Endometrial microvascular endothelial cells (primary cell): ENCODE data around the gene APPL2. TPM values are rescaled to one million over a fixed set of nuclear protein-coding genes. Genes with fewer than 3 reads are reported as not detected.

Experiments
- in situ Hi-C: cut with HindIII; loops from 2 replicates; pipeline ENCODE4 v1.10.0; 2017; ENCODE audit warnings: low sequenced_read_pairs, low pct_unique_long_range_greater_than_20kb; ENCODE audit errors: inconsistent ontology term
- total RNA-seq: library from RNA; depleted of rRNA; stranded (reverse); fragments of >200 nt; gene quantifications from one replicate; pipeline ENCODE4 v1.2.3, GENCODE V29; 2015; ENCODE audit errors: inconsistent ontology term

Gene APPL2
- total RNA-seq: 27.1 TPM

DNA sequence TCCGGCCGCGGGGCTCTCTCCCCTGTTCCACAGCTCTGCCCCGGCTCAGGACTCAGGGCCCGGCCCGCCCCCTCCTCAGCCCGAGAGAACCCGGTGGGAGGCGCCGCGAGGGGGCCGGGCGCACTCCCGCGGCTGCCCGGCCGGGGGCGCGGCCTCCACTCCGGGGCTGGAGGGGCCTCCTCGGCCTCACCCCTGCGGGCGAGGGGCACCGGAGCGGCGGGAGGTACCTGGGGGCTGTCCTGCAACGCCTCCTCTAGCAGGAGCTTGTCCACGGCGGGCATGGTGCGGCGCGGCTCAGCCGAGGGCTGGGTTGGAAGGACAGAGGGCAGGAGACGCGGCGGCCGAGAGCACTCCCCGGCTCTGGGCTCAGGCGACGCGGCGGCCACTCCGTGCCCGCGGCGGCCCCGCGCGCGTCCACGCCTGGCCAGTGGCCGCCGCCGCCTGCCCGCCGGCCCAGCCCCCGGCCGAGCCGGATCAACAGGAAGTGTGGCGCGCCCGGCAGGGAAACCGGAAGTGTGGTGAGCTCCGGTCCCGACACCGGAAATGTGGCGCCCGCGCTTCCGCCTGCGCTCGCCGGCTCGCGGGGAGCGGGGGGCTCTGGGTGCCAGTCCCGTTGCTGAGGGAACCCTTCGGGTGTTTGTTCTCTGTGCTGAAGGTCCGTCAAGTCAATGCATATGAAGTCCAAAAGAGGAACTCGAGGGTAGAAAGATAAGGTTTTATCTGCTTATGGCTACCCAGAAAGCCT, at the start of gene APPL2:
Gene APPL2 (minus strand): TSS at position 443 of the 745 bp plus-strand sequence. CDS start 162 bp downstream, at position 281.
- in situ Hi-C loops: no loop called here

GRCh38 chr12:105285378-105285777, 49.4 kb upstream of the APPL2 start:
- in situ Hi-C loops: no loop called here

DNA sequence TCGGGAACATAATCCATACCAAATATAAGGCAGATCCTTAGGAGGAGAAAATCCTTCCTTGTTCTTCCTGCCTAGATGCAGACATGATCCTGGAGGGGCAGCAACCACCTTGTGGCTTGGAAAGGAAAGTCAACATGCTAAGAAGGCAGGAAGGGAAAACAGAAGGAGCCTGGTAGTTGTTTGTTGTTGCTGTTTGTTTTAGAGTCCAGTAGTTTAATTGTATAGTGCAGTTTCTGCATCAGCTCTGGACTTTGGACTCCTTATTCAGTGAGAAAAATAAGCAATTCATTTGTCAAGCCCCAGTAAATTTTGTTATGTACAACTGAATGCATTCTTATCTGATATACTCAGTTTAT, 45.7 kb upstream of the APPL2 start:
- in situ Hi-C loops: no loop called here

GRCh38 chr12:105280966-105281693, 45.2 kb upstream of the APPL2 start:
- in situ Hi-C loops: no loop called here

- in situ Hi-C loops: no loop called here
These were observed 43.6 kb upstream of the APPL2 start for GRCh38 chr12:105279460-105280056.

DNA sequence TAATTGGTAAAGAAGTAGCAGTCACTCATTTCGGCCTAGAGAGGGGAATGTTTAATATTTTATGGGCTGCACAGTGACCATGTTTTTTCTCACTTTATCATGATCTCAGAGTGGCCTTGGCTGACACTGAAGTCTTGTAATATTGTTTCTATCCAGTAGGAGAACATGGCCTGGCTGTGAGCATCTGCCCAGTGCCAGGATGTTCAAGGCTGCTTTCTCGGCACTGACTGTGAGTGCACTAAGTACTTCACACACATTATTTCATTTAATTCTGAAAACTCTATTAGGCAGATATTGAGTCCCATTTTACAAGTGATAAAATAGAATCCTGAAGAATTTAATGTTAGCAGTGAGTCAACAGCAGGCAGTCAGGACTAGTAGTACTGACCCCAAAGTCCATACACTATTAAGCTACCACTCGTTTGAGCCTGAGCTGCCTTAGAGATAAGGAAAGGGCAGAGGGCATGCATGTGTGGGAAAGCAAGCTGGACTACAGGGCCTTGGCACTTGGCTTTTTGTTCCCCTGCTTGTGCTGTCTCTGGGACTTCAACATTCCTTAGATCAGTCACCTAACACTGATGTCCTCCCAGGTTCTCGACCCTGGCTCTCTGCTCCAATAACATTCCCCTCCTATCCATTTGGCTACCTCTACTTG, 42.2 kb upstream of the APPL2 start:
- in situ Hi-C loops: no loop called here

GRCh38 chr12:105275997-105276733, 40.2 kb upstream of the APPL2 start:
- in situ Hi-C loops: no loop called here

- in situ Hi-C loops: no loop called here
These were observed 38.6 kb upstream of the APPL2 start for GRCh38 chr12:105274571-105274970.

DNA sequence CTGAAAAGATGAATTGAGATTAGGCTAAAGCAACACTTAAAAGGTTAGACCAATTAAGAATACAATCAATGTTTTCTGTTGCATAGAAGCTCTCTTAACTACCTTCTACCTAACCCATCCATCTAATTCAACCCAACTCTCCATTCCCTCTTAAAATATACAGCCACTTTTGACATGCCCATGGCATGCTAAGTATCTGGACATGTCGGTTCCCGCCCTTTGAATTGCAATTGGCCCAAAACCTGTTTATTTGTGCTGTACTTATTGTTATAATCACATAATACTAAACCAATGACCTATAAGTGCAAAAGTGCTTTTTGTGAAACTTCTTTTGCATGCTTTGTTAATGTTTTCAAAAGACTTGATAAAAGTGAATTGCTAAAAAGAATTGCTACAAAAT, 37.6 kb upstream of the APPL2 start:
- in situ Hi-C loops: no loop called here

- in situ Hi-C loops: no loop called here
These were observed 36.9 kb upstream of the APPL2 start for GRCh38 chr12:105272814-105273416.

- in situ Hi-C loops: no loop called here
These were observed 36.2 kb upstream of the APPL2 start for GRCh38 chr12:105272152-105272551.

GRCh38 chr12:105271364-105271763, 35.4 kb upstream of the APPL2 start:
- in situ Hi-C loops: no loop called here

DNA sequence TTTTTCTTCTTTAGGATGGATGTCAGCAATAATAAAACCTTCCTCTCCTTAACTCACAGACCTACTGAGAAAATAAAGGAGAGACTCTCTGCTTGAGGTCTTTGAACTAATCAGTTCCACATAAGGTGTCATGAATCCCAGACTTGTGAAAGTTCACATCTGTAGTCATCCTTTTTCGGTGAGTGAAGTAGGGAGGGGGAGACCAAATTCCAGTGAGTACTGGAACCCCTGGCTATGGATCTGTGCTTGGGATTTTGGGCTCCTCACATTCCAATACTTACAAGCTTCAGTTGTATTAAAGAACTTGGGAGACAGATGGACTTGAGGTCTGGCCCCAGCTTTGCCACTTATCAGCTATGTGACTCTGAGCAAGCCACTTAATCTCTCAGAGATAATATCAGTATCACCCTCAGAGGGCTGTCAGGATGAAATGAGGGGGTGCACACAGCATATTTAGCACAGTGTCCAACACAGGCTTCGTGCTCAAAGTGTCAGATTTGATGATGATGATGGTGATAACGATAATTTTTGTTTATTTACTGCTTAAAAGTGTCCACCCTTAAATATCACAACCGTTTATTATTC, 34.8 kb upstream of the APPL2 start:
- in situ Hi-C loops: no loop called here

DNA sequence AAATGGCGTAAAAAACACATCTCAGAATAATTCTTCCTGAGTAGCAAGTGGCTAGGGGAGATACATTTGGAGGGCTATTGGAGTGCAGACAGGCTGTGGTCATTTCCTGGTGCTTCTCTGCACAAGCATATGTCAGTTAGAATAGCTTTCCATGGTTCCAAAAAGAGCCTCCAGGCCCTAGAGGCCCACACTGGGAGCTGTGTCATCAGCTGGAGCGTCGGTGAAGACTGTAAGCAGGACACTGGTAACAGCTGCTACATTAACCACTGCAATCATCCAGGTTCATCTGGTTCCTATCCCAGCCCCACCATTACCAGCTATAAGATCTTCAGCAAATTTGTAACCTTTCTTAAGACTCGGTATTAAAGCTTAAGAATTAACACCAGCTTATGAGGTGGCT, 31.7 kb upstream of the APPL2 start:
- in situ Hi-C loops: no loop called here

- in situ Hi-C loops: no loop called here
These were observed 28.8 kb upstream of the APPL2 start for GRCh38 chr12:105264771-105265170.

- in situ Hi-C loops: no loop called here
These were observed 26.6 kb upstream of the APPL2 start for GRCh38 chr12:105262461-105263184.

DNA sequence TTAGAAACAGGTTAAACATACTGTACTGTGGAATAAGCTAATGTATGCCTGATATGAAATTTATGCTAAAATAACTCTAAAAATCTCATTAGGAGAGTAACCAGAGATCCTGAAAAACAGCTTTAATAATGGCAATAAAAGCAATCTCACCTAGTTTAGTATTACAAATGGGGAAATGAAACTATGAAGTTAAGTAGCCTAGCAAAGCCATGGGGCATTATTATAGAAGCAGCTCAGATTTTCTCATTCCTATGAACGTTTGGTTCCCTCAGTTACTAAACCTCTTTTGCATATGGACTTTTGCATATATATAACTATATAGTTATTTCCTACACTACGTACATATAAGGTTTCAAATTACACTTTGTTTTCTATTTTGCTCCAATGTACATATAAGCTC, 25.0 kb upstream of the APPL2 start:
- in situ Hi-C loops: no loop called here

DNA sequence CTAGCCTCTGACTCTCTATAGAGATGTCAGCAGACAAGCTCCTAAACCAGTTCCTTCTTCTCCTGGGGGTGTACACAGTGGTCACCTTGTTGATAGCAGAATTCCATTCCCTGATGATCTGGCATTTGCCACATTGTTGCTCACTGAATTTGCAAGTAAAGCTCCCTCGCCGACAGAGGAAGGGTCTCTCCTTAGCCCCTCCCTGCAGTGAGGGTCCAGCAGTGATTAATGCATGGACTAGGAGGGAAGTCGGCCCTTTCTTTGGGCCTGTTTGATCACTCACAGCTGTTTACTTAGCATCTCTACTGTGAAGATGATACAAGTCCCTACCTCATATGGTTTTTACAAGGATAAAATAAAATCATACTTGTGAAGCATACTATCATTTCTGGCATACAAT, 23.3 kb upstream of the APPL2 start:
- in situ Hi-C loops: no loop called here
